ENCODE measurements around the gene FAM200C.

The FAM200C gene

DNA sequence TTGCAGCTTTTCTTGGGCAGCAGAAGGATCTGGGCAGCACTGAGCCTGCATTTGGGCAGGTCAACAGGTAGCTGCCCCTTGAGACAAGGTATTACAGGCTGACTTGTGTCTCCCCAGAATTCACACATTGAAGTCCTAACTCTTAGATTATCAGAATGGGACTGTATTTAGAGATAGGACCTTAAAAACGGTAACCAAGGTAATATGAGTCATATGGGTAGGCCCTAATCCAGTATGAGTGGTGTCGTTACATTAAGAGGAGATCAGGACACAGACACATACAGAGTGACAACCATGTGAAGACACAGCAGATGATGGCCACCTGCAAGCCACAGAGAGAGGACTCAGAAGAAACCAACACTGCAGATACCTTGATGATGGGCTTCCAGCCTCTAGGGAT is 32.6 kb downstream of the FAM200C start:
- no peak for DNase-seq (ENCODE audit: low read depth in 2 of 2)

- no peak for DNase-seq (ENCODE audit: low read depth in 2 of 2)
Observed at GRCh38 chr5:160366230-160366629, 33.6 kb downstream of the FAM200C start.

- DNase-seq (ENCODE audit: low read depth in 2 of 2): no peak
Observed at GRCh38 chr5:160363660-160364395, 36.0 kb downstream of the FAM200C start.

DNA sequence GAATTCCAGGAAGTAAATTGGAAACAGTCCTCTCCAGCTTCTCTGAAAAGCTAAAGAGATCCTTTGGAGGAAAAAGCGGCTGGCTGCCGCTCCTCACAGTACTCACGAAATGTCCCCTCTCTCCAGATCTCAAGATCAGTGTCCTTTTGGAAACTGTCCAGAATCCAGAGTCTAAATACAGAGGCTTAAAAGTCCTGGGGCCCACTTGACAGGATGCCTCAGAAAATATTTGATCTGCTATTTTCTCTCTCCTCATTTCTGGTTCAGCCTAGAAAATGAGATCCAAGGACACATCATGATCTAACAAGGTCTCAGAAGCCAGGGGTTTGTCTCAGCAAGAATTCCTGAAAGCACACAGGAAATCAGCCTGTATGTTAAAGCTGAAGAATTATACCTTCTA is 36.6 kb downstream of the FAM200C start:
- no peak for DNase-seq (ENCODE audit: low read depth in 2 of 2)

DNA sequence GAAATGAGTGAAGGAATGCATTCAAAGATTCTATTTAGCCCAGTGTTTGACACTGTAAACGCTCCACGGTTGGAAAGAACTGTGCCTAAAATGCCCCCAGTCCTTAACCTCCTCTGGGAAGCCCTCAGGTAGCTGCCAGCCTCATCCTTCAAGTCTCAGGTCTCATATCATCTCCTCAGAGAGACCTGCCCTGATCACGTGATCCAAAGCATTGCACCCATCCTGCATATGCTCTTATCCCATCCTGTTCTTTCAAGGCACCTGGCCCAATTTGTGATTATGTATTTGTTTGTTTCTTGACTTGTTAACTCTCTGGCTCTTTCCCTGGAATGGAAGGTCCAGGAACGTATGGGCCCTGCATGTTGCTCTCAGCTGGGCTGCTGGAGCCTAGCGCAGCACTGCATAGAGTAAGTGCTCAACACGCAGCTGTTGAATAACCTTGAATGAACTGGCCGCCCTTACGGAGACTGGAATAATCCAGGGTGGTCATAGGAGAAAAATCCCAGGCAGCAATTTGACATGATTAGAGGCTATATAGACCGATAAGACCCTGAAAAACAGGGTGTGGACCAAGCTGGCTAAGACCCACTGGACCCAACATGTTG is 38.1 kb downstream of the FAM200C start:
- no peak for DNase-seq (ENCODE audit: low read depth in 2 of 2)

GRCh38 chr5:160360310-160360709 is 39.5 kb downstream of the FAM200C start:
- DNase-seq (ENCODE audit: low read depth in 2 of 2): no peak

GRCh38 chr5:160359816-160360215 is 40.0 kb downstream of the FAM200C start:
- no peak for DNase-seq (ENCODE audit: low read depth in 2 of 2)

DNA sequence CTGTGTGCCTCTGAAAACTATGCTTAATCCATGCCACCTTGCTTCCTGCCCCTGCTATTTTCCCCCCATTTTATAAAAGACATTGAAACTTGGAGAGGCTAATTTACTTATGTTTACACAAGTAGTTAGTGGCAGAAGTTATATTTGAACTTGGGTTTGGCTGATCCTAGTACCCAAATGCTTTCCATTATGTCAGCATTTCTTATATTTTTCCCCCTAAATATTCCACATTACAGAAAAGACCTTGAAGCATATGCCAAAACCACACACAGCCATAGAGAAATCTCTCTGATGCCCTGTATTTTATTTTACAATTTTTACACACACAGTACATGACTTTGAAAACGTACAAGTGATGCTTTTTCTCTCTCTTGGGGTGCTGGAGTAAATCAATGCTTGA is 40.6 kb downstream of the FAM200C start:
- no peak for DNase-seq (ENCODE audit: low read depth in 2 of 2)

- DNase-seq (ENCODE audit: low read depth in 2 of 2): no peak
Observed at GRCh38 chr5:160357861-160358411, 41.9 kb downstream of the FAM200C start.

- DNase-seq (ENCODE audit: low read depth in 2 of 2): no peak
Observed at GRCh38 chr5:160357394-160357793, 42.5 kb downstream of the FAM200C start.

- no peak for DNase-seq (ENCODE audit: low read depth in 2 of 2)
Observed at GRCh38 chr5:160356550-160357347, 43.1 kb downstream of the FAM200C start.

GRCh38 chr5:160354666-160355065 is 45.2 kb downstream of the FAM200C start:
- no peak for DNase-seq (ENCODE audit: low read depth in 2 of 2)

- DNase-seq (ENCODE audit: low read depth in 2 of 2): no peak
Observed at GRCh38 chr5:160353379-160353778, 46.5 kb downstream of the FAM200C start.

GRCh38 chr5:160352308-160352707 is 47.5 kb downstream of the FAM200C start:
- DNase-seq (ENCODE audit: low read depth in 2 of 2): no peak

- no peak for DNase-seq (ENCODE audit: low read depth in 2 of 2)
Observed at GRCh38 chr5:160349935-160350303, 49.9 kb downstream of the FAM200C start.

- no peak for DNase-seq (ENCODE audit: low read depth in 2 of 2)
Observed at GRCh38 chr5:160349249-160349934, 50.5 kb downstream of the FAM200C start.

DNA sequence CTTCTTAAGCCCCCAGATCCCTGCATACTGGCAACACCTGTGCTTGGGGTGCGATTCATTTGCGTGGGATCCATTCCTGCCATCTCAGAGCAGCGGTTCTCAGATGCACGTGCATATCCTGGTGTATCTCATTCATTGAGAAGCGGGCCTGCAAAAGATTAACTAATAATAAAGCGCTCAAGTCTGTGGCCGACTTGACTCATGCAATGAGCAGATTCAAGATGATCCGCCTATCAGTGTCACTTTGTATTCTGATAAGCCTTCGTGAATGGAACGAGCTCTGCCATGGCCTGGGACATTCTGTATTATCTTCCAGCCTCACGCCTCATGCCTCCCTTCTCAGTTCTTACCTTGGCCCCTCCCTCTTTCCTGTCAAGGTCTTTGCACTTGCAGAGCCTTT is 51.8 kb downstream of the FAM200C start:
- DNase-seq (ENCODE audit: low read depth in 2 of 2): no peak

GRCh38 chr5:160347448-160347847 is 52.4 kb downstream of the FAM200C start:
- DNase-seq (ENCODE audit: low read depth in 2 of 2): no peak
